OCI-LY7 (cell line): Measurements from ENCODE around the gene MOB1B. TPM values are rescaled to one million over a fixed set of nuclear protein-coding genes. Genes with fewer than 3 reads are reported as not detected.
A peak's percentile ranks its signal among the peaks of the same experiment; 100 is the strongest.

Source experiments
- BruUV-seq: library from RNA; stranded (reverse); fragments of 400-500 nt; replicated peaks from 2 replicates; lab custom pipeline; 2021; lab: Mats Ljungman, UMichigan
- CTCF ChIA-PET: fragments of 300-600 bp; sonication (Branson Sonifier 250); formaldehyde crosslinking; loops from one replicate; lab custom pipeline; 2022; ENCODE audit warnings: antibody characterized with exemption; ENCODE audit not compliant: unreplicated experiment; lab: Charles Lee
- POLR2A ChIA-PET: fragments of 300-600 bp; sonication (Branson Sonifier 250); formaldehyde crosslinking; loops from one replicate; lab custom pipeline; 2022; ENCODE audit warnings: antibody characterized with exemption; lab: Charles Lee
- DNase-seq: peaks from one replicate; pipeline ENCODE4 v3.0.0-alpha.2; 2015; ENCODE audit warnings: low spot score
- H2AFZ ChIP-seq: fragments of 200-600 bp; sonication (generic), shearing (Covaris generic); 2 replicates; pipeline ENCODE4 v1.6.1; 2014; ENCODE audit warnings: mild to moderate bottlenecking, antibody characterized with exemption, low read length, moderate library complexity
- H3K27ac ChIP-seq: fragments of 200-600 bp; sonication (generic); 2 replicates; pipeline ENCODE4 v1.5.1; 2014; ENCODE audit warnings: mixed run types, low read depth, mild to moderate bottlenecking, moderate library complexity, low read length, inconsistent platforms; ENCODE audit not compliant: poor library complexity, severe bottlenecking
- H3K36me3 ChIP-seq: fragments of 200-600 bp; sonication (generic); 2 replicates; pipeline ENCODE4 v1.6.1; 2014; ENCODE audit warnings: mild to moderate bottlenecking, antibody characterized with exemption, low read length, moderate library complexity, mixed read lengths; ENCODE audit not compliant: insufficient read depth
- H3K4me1 ChIP-seq: fragments of 200-600 bp; sonication (generic); 2 replicates; pipeline ENCODE4 v1.5.1; 2014; ENCODE audit warnings: mild to moderate bottlenecking, low read length; ENCODE audit not compliant: insufficient read depth, poor library complexity, severe bottlenecking
- H3K4me2 ChIP-seq: fragments of 200-600 bp; sonication (generic); 2 replicates; pipeline ENCODE4 v1.6.1; 2014; ENCODE audit warnings: mild to moderate bottlenecking, low read length
- H3K4me3 ChIP-seq: fragments of 200-600 bp; sonication (generic); 2 replicates; pipeline ENCODE4 v1.5.1; 2014; ENCODE audit warnings: mild to moderate bottlenecking, low read depth, low read length; ENCODE audit not compliant: poor library complexity, severe bottlenecking
- H3K79me2 ChIP-seq: fragments of 200-600 bp; sonication (generic); 2 replicates; pipeline ENCODE4 v1.6.1; 2016; ENCODE audit warnings: low read depth, mild to moderate bottlenecking, low read length, moderate library complexity, mixed read lengths; ENCODE audit not compliant: insufficient read depth
- H3K9me2 ChIP-seq: fragments of 200-600 bp; sonication (generic); 2 replicates; pipeline ENCODE4 v1.6.1; 2016; ENCODE audit warnings: mild to moderate bottlenecking, low read length, mixed read lengths; ENCODE audit not compliant: insufficient read depth
- H3K9me3 ChIP-seq: fragments of 200-600 bp; sonication (generic); 2 replicates; pipeline ENCODE4 v1.6.1; 2014; ENCODE audit warnings: mild to moderate bottlenecking, mixed run types, low read length, mixed read lengths
- H4K20me1 ChIP-seq: fragments of 200-600 bp; sonication (generic); 2 replicates; pipeline ENCODE4 v1.6.1; 2014; ENCODE audit warnings: mild to moderate bottlenecking, antibody characterized with exemption, low read length, moderate library complexity, mixed read lengths; ENCODE audit not compliant: insufficient read depth
- EZH2phosphoT487 ChIP-seq: fragments of 200-600 bp; sonication (generic); IDR thresholded peaks from 2 replicates; pipeline ENCODE4 v1.6.1; 2018; ENCODE audit warnings: low read depth, borderline replicate concordance, mild to moderate bottlenecking, mixed run types, antibody characterized with exemption, low read length, moderate library complexity, mixed read lengths
- intact Hi-C: fragments of 100-400 bp; cut with micrococcal nuclease; formaldehyde crosslinking; loops from one replicate; pipeline ENCODE4 v1.10.0; 2022; ENCODE audit not compliant: unreplicated experiment
- total RNA-seq, 2 experiments: library from RNA; depleted of rRNA in 1 of 2; stranded (reverse); fragments of >200 nt in 1 of 2; shearing (Covaris generic) in 1 of 2; gene quantifications; 2 replicates each; pipeline ENCODE4 v1.2.3, GENCODE V29; 2014 to 2022
- TF ChIP-seq, protein P1 (sequence below): fragments of 200-600 bp; sonication (generic); conservative IDR thresholded peaks from 2 replicates; pipeline ENCODE4 v1.5.1; 2014; ENCODE audit warnings: mild to moderate bottlenecking, antibody characterized with exemption, low read length, moderate library complexity, mixed read lengths

MOB1B gene
- total RNA-seq, 2 experiments from 2014 or later = 4.7 to 22.4 TPM

DNA sequence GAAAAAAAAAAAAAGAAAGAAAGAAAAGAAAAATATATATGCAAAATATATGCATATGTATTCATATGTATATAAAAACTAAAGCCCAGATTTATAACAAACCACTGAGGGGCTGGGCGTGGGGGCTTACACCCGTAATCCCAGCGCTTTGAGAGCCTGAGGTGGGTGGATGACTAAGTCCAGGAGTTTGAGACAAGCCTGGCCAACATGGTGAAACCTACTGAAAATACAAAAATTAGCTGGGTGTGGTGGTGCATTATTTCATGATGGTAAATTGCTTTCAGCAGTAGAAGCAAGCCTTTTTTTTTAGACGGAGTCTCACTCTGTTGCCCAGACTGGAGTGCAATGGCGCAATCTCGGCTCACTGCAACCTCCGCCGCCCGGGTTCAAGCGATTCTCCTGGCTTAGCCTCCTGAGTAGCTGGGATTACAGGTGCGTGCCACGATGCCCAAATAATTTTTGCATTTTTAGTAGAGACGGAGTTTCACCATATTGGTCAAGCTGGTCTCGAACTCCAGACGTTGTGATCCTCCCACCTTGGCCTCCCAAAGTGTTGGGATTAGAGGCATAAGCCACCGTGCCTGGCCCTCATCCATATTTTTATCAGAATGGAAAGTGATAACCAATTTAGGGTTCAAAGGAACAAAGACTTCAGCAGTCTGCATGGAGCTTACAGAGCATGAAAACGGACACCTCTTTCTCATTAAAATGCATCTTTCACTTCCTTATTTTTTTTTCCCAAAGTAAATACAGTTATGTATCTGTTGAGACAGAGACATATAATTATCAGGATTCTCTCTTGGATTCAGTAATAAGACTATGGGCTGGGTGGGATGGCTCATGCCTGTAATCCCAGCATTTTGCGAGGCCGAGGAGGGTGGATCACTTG is 27.7 kb upstream of the MOB1B start:
- DNase-seq = peak; percentile 65
- TF ChIP-seq EZH2phosphoT487 = no peak
- TF ChIP-seq, protein P1, sequence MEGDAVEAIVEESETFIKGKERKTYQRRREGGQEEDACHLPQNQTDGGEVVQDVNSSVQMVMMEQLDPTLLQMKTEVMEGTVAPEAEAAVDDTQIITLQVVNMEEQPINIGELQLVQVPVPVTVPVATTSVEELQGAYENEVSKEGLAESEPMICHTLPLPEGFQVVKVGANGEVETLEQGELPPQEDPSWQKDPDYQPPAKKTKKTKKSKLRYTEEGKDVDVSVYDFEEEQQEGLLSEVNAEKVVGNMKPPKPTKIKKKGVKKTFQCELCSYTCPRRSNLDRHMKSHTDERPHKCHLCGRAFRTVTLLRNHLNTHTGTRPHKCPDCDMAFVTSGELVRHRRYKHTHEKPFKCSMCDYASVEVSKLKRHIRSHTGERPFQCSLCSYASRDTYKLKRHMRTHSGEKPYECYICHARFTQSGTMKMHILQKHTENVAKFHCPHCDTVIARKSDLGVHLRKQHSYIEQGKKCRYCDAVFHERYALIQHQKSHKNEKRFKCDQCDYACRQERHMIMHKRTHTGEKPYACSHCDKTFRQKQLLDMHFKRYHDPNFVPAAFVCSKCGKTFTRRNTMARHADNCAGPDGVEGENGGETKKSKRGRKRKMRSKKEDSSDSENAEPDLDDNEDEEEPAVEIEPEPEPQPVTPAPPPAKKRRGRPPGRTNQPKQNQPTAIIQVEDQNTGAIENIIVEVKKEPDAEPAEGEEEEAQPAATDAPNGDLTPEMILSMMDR = no peak
- BruUV-seq = no TSS peak
- H3K9me3 ChIP-seq = no peaks in the 10 kb centered on the region
- no peaks in the 10 kb centered on the region for H3K9me2 ChIP-seq
- POLR2A ChIA-PET = interaction anchor here (0.6 to 1.1 kb wide), 7 partner anchors 11 to 80 kb away, joined by 3 to 9 read pairs (median 3); no protein-coding TSS in a partner anchor
- H3K4me2 ChIP-seq = peak overlapping the region; percentile 79
- peak overlapping the region; percentile 78 for H2AFZ ChIP-seq
- H3K79me2 ChIP-seq = no peaks in the 10 kb centered on the region
- peak overlapping the region; percentile 31 for H3K27ac ChIP-seq
- CTCF ChIA-PET = interaction anchor here (1.4 kb wide), 1 partner anchor 16 kb away, joined by 3 read pairs; no protein-coding TSS in a partner anchor
- intact Hi-C loops = no loop called here
- H3K4me1 ChIP-seq = peaks cover 23% of the 10 kb centered on the region
- no peaks in the 10 kb centered on the region for H3K36me3 ChIP-seq
- H4K20me1 ChIP-seq = no peaks in the 10 kb centered on the region
- H3K4me3 ChIP-seq = peak overlapping the region; percentile 61

DNA sequence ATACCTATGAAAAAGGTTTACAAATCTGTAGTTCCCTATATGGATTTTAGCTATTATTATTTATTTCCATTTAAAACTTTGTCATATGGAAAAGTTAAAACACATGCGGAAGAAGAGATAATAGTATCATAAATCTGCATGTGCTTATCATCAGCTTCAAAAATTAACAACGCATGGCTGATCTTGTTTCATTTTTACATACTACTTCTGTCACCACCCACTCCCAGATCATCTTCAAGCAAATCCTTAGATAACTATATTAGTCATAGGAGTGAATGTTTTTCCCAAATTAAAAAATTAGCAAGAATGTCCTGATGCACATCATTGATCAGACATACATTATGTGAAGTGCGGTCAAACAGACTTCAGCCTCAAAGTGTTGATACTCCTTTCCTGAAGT is 24.6 kb upstream of the MOB1B start:
- TF ChIP-seq EZH2phosphoT487 = no peak
- TF ChIP-seq, protein P1 = no peak
- no peak overlapping the region for H3K4me3 ChIP-seq
- DNase-seq = no peak
- BruUV-seq = no TSS peak
- no peak overlapping the region for H2AFZ ChIP-seq
- H3K36me3 ChIP-seq = no peaks in the 10 kb centered on the region
- peaks cover 23% of the 10 kb centered on the region for H3K4me1 ChIP-seq
- no peaks in the 10 kb centered on the region for H3K79me2 ChIP-seq
- H3K4me2 ChIP-seq = no peak overlapping the region
- POLR2A ChIA-PET = interaction anchor here (0.5 to 1.3 kb wide), 5 partner anchors 17 to 142 kb away, joined by 3 to 4 read pairs (median 3); no protein-coding TSS in a partner anchor
- no peaks in the 10 kb centered on the region for H4K20me1 ChIP-seq
- intact Hi-C loops = no loop called here
- CTCF ChIA-PET = no interaction called here
- no peaks in the 10 kb centered on the region for H3K9me2 ChIP-seq
- no peak overlapping the region for H3K27ac ChIP-seq
- no peaks in the 10 kb centered on the region for H3K9me3 ChIP-seq

DNA sequence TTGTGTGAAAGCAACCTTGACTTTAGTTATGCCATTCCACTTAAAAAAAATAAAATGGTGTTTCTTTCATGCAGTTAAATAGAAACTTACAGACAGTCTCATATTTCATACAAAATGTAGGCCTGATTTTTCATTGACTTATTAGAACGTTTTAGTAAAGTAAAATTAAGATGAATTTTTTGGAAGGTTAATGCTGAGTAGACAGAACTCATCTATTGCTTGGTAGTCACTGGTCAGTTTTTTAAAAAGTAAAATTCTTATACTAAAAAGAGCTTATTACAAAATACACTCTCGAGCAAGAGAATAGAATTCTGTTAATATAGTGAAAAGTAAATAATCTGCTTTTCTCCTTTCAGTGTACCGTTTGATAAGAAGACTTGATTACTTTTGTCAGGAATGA is 21.4 kb upstream of the MOB1B start:
- intact Hi-C loops = no loop called here
- no peaks in the 10 kb centered on the region for H3K36me3 ChIP-seq
- H3K79me2 ChIP-seq = no peaks in the 10 kb centered on the region
- no peak overlapping the region for H3K4me2 ChIP-seq
- TF ChIP-seq EZH2phosphoT487 = no peak
- TF ChIP-seq, protein P1 = no peak
- no peaks in the 10 kb centered on the region for H4K20me1 ChIP-seq
- no peak overlapping the region for H2AFZ ChIP-seq
- no peaks in the 10 kb centered on the region for H3K9me3 ChIP-seq
- H3K27ac ChIP-seq = no peak overlapping the region
- BruUV-seq = no TSS peak
- POLR2A ChIA-PET = interaction anchor here (0.6 to 1.6 kb wide), 4 partner anchors 22 to 146 kb away, joined by 3 to 4 read pairs (median 3); no protein-coding TSS in a partner anchor
- no peak overlapping the region for H3K4me3 ChIP-seq
- no peaks in the 10 kb centered on the region for H3K9me2 ChIP-seq
- CTCF ChIA-PET = no interaction called here
- DNase-seq = no peak
- H3K4me1 ChIP-seq = peaks cover 4% of the 10 kb centered on the region
